Panc1 (cell line): ENCODE results near the gene ILDR2.

Experiments used
- CTCF ChIP-seq: fragments of 450-650 bp; IDR thresholded peaks from 2 replicates; pipeline ENCODE4 v1.5.1; 2017; ENCODE audit warnings: mild to moderate bottlenecking
- REST ChIP-seq, 2 experiments: IDR thresholded peaks; 2 replicates each; pipeline ENCODE4 v1.6.1; 2011 to 2012; ENCODE audit warnings: low read depth in 2 of 2, control low read depth in 1 of 2, low read length in 1 of 2, mild to moderate bottlenecking in 1 of 2, moderate library complexity in 1 of 2; ENCODE audit not compliant: insufficient read depth in 1 of 2
- SIN3A ChIP-seq: IDR thresholded peaks from 2 replicates; pipeline ENCODE4 v1.6.1; 2012; ENCODE audit warnings: low read depth, mild to moderate bottlenecking, low read length, moderate library complexity, borderline replicate concordance; ENCODE audit not compliant: insufficient read depth

- TF ChIP-seq CTCF (no peak), SIN3A (no peak), REST (IDR thresholded peaks at IDR 0.05; ENCODE audit: insufficient read depth in 1 of 2, low read depth in 2 of 2, low read length in 1 of 2) (no peak)
Measured at GRCh38 chr1:166944186-166944967, 31.0 kb downstream of the ILDR2 start.
